HFFc6 (cell line): Measurements from ENCODE around the gene RAPGEF5. TPM values are rescaled to one million over a fixed set of nuclear protein-coding genes. Genes with fewer than 3 reads are reported as not detected.

Experiments used
- DNase-seq: peaks from one replicate; pipeline ENCODE4 v3.0.0-alpha.2; 2018
- H3K27ac Mint-ChIP-seq: 2 replicates; pipeline ENCODE4 v1.8.0; 2020; ENCODE audit warnings: mild to moderate bottlenecking, mixed read lengths
- H3K27me3 Mint-ChIP-seq: 2 replicates; pipeline ENCODE4 v1.8.0; 2021; ENCODE audit warnings: mild to moderate bottlenecking, moderate library complexity, mixed read lengths; ENCODE audit not compliant: insufficient read depth
- H3K36me3 Mint-ChIP-seq: 2 replicates; pipeline ENCODE4 v1.8.0; 2021; ENCODE audit warnings: low read depth, mixed read lengths
- H3K4me1 Mint-ChIP-seq: 2 replicates; pipeline ENCODE4 v1.8.0; 2020; ENCODE audit warnings: low read depth, mixed read lengths
- H3K4me3 Mint-ChIP-seq: 2 replicates; pipeline ENCODE4 v1.8.0; 2020; ENCODE audit warnings: mild to moderate bottlenecking, moderate library complexity, mixed read lengths
- H3K9me3 Mint-ChIP-seq: 2 replicates; pipeline ENCODE4 v1.8.0; 2020; ENCODE audit warnings: mild to moderate bottlenecking, mixed read lengths
- total RNA-seq, 6 experiments: library from RNA; stranded (reverse); fragmentation: NEBNext Ultra II Directional; extraction: Animal tissue kit (Norgen Biotek cat#: 25700); gene quantifications; 2 replicates in 1 of 6; 3 replicates in 5 of 6; pipeline ENCODE4 v1.2.3, GENCODE V29; 2021
- TF ChIP-seq, protein P1 (sequence below): fragments of 200-600 bp; sonication (generic); IDR thresholded peaks from 2 replicates; pipeline ENCODE4 v1.5.0; 2021; ENCODE audit warnings: antibody characterized with exemption, mild to moderate bottlenecking

RAPGEF5 gene
- total RNA-seq, 6 experiments from 2014 or later, result 0.33 to 2.4 (median 1.3) TPM

DNA sequence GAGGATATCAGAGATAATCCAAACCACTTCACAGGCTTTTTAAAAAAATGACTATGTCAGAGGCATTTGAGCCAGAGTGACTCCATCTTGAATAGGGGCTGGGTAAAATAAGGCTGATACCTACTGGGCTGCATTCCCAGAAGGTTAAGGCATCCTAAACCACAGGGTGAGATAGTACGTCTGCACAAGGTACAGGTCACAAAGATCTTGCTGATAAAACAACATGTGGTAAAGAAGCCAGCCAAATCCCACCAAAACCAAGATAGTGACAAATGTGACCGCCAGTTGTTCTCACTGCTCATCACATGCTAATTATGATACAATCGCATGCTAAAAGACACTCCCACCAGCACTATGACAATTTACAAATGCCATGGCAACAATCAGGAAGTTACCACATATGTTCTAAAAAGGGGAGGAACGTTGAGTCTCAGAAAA, 177.5 kb downstream of the RAPGEF5 start:
- Mint-ChIP-seq H3K27ac (no peak overlapping the region), H3K4me3 (no peak overlapping the region), H3K9me3 (no peaks in the 10 kb centered on the region), H3K27me3 (peaks cover 21% of the 10 kb centered on the region), H3K36me3 (no peaks in the 10 kb centered on the region), H3K4me1 (no peaks in the 10 kb centered on the region; the same call in 1 of the 2 replicates)
- TF ChIP-seq, protein P1, sequence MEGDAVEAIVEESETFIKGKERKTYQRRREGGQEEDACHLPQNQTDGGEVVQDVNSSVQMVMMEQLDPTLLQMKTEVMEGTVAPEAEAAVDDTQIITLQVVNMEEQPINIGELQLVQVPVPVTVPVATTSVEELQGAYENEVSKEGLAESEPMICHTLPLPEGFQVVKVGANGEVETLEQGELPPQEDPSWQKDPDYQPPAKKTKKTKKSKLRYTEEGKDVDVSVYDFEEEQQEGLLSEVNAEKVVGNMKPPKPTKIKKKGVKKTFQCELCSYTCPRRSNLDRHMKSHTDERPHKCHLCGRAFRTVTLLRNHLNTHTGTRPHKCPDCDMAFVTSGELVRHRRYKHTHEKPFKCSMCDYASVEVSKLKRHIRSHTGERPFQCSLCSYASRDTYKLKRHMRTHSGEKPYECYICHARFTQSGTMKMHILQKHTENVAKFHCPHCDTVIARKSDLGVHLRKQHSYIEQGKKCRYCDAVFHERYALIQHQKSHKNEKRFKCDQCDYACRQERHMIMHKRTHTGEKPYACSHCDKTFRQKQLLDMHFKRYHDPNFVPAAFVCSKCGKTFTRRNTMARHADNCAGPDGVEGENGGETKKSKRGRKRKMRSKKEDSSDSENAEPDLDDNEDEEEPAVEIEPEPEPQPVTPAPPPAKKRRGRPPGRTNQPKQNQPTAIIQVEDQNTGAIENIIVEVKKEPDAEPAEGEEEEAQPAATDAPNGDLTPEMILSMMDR, result no peak
- DNase-seq, result no peak

DNA sequence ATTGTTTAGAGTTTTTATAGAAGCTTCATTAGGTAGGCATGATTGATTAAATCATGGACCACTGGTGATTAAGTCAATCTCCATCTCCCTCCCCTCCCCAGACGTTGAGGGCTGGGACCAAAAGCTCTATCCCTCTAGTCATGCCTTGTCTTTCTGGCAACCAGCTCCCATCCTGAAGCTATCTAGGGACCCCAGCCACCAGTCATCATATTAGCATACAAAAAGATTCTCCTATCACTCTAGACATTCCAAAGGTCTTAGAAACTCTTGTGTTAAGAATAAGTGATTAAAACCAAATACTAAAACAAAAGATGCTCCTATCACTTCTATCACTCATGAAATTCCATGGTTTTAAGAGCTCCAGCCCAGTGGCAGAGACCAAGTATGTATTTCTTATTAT, 178.2 kb downstream of the RAPGEF5 start:
- no peak overlapping the region for H3K27ac Mint-ChIP-seq
- TF ChIP-seq, protein P1, result no peak
- H3K9me3 Mint-ChIP-seq, result no peaks in the 10 kb centered on the region
- H3K36me3 Mint-ChIP-seq, result no peaks in the 10 kb centered on the region
- no peaks in the 10 kb centered on the region; the same call in 1 of the 2 replicates for H3K4me1 Mint-ChIP-seq
- DNase-seq, result no peak
- peaks cover 24% of the 10 kb centered on the region for H3K27me3 Mint-ChIP-seq
- H3K4me3 Mint-ChIP-seq, result no peak overlapping the region

DNA sequence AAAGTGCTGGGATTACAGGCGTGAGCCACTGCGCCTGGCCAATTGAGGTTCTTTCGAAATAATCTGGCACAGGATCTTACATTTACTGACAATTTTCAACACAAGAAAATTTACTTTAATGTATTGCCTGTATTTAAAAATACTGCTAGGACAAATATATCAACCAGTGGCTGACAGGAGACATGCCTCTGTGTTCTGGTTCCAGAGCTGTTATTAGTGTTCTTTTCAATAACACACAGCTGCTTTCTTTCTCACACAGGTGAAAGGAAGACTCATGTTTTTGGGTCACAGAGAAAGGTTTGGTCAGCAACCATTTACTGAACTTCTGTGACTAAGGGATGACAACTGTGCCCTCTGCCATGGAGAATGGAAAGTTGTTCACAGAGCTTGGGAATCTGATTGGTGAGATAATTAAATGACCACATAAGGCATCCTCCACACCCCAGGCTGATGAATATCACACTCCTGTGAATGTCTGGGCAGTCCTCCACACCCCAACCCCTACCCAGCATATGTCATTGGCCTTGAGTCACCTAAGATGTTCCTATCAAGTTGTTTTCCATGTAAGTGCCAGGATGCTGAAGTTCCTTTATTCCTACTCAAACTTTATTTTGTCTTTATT, 180.1 kb downstream of the RAPGEF5 start:
- Mint-ChIP-seq H3K4me1 (no peaks in the 10 kb centered on the region; the same call in 1 of the 2 replicates), H3K4me3 (no peak overlapping the region), H3K36me3 (no peaks in the 10 kb centered on the region), H3K27me3 (peaks cover 19% of the 10 kb centered on the region; the same call in 1 of the 2 replicates), H3K27ac (no peak overlapping the region), H3K9me3 (no peaks in the 10 kb centered on the region)
- no peak for DNase-seq
- TF ChIP-seq, protein P1, result no peak

DNA sequence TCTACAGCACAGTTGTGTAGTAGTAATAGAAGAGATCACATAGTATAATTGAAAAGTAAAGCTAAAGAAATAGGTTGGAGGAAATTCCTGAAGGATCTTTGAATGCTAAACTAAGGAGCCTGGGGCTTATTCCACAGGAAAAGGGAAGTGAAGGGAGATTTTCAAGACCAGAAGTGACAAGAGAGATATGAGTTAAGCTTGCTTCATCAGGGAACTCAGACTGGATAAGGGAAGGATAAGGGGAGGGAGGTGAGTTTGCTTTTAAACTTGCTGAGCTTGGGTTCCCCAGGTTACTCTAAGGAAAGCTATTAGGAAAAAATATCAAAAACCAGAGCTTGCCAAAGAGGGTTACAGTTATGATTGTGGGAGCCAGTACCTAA, 182.4 kb downstream of the RAPGEF5 start:
- peaks cover 9% of the 10 kb centered on the region; the same call in 1 of the 2 replicates for H3K27me3 Mint-ChIP-seq
- H3K4me3 Mint-ChIP-seq, result no peak overlapping the region
- TF ChIP-seq, protein P1, result no peak
- DNase-seq, result no peak
- no peaks in the 10 kb centered on the region; the same call in 1 of the 2 replicates for H3K4me1 Mint-ChIP-seq
- H3K36me3 Mint-ChIP-seq, result no peaks in the 10 kb centered on the region
- no peaks in the 10 kb centered on the region for H3K9me3 Mint-ChIP-seq
- no peak overlapping the region for H3K27ac Mint-ChIP-seq

DNA sequence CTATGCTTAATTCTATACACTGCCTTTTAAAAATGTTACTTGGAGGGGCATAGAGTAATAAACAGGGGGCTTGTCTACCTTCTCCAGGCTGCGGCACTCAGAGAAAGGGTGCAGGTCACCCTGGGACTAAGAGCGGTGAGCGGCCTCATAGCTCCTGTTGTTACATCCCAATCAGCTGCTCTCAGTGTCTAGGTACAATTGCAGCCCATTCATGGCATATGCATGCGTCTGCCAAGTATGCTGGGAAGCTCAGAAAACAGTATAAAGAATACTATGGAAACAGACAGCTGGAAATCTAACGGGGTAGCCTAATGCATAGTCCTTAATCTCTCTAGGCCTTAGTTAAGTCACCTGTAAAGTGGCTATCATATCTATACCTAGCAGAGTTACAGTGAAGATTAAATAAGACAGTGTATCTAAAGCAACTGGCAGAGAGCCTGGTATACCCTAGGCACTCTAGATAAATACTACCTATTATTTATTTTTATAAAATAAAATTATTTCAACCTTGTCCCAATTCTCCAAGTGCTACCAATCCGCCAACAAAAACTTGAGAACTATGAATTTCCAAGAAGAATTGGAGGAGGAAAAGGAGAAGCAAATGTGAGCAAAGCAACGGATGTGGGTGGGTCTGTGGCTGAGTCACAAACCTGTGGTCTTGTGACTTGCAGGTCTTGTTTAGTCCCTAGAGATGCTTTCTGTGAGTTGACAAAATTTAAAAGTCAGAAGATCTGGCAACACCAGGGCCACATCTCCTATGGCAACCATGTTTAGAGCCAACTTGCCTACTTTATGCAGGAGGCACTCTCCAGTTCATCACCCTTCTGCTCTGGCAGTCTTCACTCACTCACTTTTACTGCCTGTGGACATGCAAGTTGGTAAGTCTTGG, 183.0 kb downstream of the RAPGEF5 start:
- H3K4me1 Mint-ChIP-seq, result no peaks in the 10 kb centered on the region
- peaks cover 5% of the 10 kb centered on the region; the same call in 1 of the 2 replicates for H3K27me3 Mint-ChIP-seq
- no peak overlapping the region for H3K27ac Mint-ChIP-seq
- TF ChIP-seq, protein P1, result no peak
- no peaks in the 10 kb centered on the region for H3K36me3 Mint-ChIP-seq
- no peak overlapping the region for H3K4me3 Mint-ChIP-seq
- DNase-seq, result no peak
- no peaks in the 10 kb centered on the region for H3K9me3 Mint-ChIP-seq
